8988T (cell line): Measurements from ENCODE around the gene DLX3.
A peak's percentile ranks its signal among the peaks of the same experiment; 100 is the strongest.

ENCODE experiments used
- DNase-seq: peaks from one replicate; pipeline ENCODE4 v3.0.0; 2011

The DLX3 gene

GRCh38 chr17:50023520-50023919 is 28.5 kb upstream of the DLX3 start:
- DNase-seq = no peak

- no peak for DNase-seq
Measured at GRCh38 chr17:50022463-50023130, 27.6 kb upstream of the DLX3 start.

DNA sequence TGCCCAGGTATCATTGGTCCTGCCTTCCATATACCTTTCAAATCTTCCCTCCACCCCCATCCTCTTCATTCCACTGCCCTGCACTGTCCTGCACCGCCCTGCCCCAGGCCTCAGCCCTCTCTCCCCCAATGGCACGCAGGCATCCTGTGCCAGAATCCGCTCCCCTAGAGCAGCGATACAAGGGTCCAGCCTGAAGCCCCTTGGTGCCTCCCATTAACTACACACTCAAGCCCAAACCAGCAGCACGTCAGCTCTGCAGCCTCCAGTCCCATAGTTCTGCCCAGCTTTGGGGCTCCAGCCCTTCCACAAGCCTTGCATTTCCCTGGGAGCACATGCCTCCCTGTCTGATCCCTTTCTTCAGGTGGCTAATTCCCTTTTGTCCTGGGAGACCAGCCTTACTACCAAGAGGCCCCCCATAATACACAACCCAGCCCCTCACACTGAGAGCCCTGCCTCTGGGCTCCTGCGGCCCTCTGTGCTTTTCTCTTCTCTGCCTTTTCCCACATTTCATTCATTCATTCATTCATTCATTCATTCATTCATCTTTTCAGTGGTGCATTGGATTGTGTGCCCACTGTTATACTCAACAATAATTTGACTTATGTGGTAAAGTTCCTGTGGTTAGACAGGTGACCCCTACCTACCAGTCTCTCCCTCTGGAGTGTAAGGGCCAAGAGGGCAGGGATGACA is 26.8 kb upstream of the DLX3 start:
- no peak for DNase-seq

- no peak for DNase-seq
Measured at GRCh38 chr17:50020841-50021599, 26.0 kb upstream of the DLX3 start.

GRCh38 chr17:50018909-50019308 is 23.9 kb upstream of the DLX3 start:
- no peak for DNase-seq

DNA sequence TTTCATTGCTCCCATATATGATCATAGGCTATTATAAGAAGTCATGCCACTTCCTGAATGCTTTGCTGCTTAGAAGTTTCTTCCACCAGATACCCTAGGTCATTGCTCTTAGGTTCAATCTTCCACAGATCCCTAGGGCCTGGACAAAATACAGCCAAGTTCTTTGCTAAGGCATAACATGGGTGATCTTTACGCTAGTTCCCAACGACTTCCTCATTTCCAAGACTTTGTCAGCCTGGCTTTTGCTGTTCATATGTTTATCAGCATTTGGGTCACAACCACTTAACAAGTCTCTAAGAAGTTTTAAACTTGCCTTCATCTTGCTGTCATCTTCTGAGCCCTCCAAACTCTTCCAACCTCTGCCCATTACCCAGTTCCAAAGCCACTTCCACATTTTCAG is 20.1 kb upstream of the DLX3 start:
- DNase-seq = no peak

DNA sequence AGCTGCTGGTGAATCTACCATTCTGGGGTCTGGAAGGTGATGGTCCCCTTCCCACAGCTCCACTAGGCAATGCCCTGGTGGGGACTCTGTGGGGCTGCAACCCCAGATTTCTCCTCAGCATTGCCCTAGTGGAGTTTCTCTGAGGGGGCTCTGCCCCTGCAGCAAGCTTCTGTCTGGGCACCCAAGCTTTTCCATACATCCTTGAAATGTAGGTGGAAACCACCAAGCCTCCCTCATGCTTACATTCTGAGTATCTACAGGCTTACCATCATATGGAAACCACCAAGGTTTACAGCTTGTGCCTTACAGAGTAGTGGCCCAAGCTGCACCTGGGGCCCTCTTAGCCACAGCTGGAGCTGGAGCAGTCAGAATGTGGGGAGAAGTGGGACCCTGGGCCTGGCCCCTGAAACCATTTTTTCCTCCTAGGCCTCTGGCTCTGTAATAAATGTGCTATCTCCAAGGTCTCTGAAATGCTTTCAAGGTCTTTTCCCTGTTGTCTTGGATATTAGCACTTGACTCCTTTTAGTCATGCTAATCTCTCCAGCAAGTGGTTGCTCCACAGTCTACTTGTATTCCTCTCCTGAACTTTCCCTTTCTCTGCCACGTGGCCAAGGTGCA is 19.6 kb upstream of the DLX3 start:
- no peak for DNase-seq

DNA sequence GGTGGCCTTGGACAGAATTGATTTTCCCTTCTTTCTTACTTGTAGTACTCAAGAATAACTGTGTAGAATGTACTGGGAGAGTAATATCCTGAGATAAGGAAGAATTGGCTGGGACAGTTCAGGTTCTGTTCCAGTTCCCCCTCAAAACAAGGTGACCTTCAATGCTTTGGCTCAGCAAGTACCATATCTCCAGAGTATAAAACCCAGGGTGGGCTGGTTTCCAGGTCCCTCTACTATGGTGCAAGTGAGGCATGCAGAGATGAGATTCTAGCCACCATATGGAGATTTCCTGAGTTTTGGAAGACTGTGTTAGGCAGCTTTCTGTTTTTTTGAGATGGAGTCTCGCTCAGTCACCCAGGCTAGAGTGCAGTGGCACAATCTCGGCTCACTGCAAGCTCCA is 18.1 kb upstream of the DLX3 start:
- DNase-seq = no peak

DNA sequence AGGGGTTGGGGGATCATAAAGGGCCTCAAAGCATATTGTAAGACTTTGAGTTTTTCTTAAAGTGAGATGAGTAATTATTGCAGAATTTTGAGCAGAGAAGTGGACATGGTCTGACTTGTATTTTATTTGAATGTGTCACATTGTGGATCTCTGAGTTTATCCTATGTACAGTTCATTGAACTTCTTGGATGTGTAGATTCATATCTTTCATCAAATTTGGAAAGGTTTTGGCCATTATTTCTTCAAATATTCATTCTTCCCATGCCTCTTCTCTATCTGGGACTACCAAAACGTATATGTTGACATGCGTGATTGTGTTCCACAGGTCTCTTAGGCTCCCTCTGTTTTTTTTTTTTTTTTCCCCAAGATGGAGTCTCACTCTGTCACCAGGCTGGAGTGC is 14.3 kb upstream of the DLX3 start:
- no peak for DNase-seq

DNA sequence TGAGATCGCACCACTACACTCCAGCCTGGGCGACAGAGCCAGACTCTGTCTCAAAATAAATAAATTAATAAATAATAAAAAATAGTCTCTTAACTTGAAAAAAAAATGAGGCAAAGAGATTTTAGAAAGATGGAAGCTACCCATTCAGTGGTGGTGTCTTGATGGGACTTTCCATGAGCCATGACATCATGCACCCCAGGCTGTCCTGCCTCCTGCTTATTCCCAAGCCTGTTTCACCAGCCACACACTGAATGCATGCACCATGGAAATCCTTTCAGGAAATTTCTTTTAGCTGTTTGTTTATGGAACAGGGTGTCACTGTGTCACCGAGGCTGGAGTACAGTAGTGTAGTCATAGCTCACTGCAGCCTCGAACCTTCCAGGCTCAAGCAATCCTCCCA is 8.9 kb upstream of the DLX3 start:
- no peak for DNase-seq

GRCh38 chr17:49998836-49999511 is 4.0 kb upstream of the DLX3 start:
- no peak for DNase-seq

GRCh38 chr17:49997773-49998703 is 3.0 kb upstream of the DLX3 start:
- DNase-seq = peak; percentile 86

DNA sequence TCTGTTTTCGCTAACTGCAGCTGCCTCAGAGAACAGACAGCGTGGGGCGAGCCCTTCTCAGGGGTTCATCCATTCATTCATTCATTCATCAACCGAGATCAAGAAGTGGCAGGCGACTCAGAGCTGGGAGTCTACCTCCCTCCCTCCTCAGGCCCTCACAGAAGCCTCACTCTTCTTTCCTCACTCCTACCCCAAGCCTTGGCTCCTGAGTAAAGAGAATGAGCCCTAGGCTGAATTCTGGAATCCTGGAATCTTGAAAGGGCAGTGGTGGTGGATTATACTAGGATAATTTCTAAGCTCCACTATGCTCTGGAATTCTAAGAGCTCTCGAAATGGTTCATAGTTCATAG is 2.3 kb upstream of the DLX3 start:
- DNase-seq = no peak

- DNase-seq = peak; percentile 82
Measured at GRCh38 chr17:49996495-49997300, 1.7 kb upstream of the DLX3 start.

DNA sequence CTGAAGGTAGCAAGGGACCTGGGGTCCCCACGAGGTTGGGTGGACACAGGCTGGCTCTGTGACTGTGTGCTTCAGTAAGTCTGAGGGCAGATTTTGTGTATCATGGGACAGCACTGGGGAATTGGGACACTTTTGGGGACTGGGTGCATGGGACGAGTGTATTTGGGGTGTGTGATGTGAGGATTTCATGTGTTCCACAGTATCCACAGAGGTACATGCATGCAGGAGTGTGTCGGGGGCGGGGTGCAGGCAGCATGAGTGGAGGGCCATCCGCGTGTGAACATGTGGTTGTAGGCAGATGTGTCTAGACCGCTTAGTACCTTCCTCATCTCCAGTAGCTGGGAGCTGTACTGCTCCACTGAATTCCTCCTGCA is 1.1 kb upstream of the DLX3 start:
- no peak for DNase-seq

- DNase-seq = peak; percentile 22
Measured at GRCh38 chr17:49994085-49995054, 654 bp downstream of the DLX3 start.

DNA sequence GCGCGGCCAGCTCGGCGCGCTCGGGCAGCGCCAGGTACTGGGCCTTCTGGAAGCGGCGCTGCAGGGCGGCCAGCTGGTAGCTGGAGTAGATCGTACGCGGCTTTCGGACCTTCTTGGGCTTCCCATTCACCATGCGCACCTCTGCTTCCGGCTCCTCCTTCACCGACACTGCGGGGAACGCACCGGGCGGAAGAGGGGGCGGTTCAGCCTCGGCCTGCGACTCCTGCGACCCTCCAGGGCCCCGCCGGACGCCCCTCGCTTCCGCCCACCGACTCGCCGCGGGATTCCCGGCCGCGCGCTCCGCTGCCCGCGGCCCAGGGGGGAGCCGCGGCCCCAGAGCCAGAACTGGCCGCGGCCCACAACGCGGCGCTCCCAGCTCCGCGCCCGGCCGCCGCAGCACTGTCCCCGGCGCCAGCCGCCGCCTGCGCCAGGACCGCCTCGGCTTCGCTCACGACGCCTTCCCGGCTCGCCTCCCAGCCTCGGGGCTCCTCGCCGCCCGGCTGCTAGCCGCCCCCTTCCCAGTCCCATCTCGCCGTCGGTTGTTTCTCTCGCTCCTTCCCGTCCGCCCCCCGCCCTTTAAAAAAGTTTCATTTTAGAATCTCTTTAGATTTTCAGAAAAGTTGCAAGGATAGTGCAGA is 1.5 kb downstream of the DLX3 start:
- DNase-seq = no peak

GRCh38 chr17:49992933-49993422 is 2.0 kb downstream of the DLX3 start:
- peak; percentile 19 for DNase-seq
